ENCODE measurements around the gene KCNQ1. TPM values are rescaled to one million over a fixed set of nuclear protein-coding genes. Genes with fewer than 3 reads are reported as not detected.

Gene KCNQ1
- total and polyA plus RNA-seq, 9 of the 15 experiments (the other 6 are each of a cell fraction or from before 2014, with no cell fraction given) = 0.44 TPM; not detected in 8

GRCh38 chr11:2451336-2451735 lies 6.5 kb downstream of the KCNQ1 start:
- DNase-seq (ENCODE audit: extremely low read depth in 1 of 4, low spot score in 3 of 4) (no peak), ATAC-seq (no peak), FAIRE-seq (no peak)
- Histone ChIP-seq H3K27me3 (ENCODE audit: control insufficient read depth in 2 of 2, insufficient read depth in 2 of 2, low read length in 2 of 2) (peaks cover 8 to 62% of the 10 kb centered on the region in 2 experiments; a peak in 3 of 5 replicates), H3K9me3 (replicated peaks; ENCODE audit: control insufficient read depth, insufficient read depth, low read depth, low read length) (no peaks in the 10 kb centered on the region), H3K9ac (ENCODE audit: insufficient read depth in 1 of 2, low read depth in 2 of 2, low read length in 2 of 2) (no peak overlapping the region), H3K4me2 (ENCODE audit: insufficient read depth, low read length) (no peak overlapping the region), H3K79me2 (ENCODE audit: control insufficient read depth, insufficient read depth, low read length) (no peaks in the 10 kb centered on the region), H3K4me1 (replicated peaks in 1 of 2; ENCODE audit: control insufficient read depth in 2 of 2, insufficient read depth in 2 of 2, low read length in 2 of 2) (peaks cover 0 to 7% of the 10 kb centered on the region in 2 experiments; a peak in 1 of 5 replicates), H3K27ac (ENCODE audit: extremely low read depth, low read depth, low read length) (no peak overlapping the region), H3K36me3 (ENCODE audit: control insufficient read depth, insufficient read depth, low read length) (no peaks in the 10 kb centered on the region), H3K4me3 (no peak overlapping the region), H3K9me1 (ENCODE audit: control insufficient read depth, insufficient read depth, low read length) (no peaks in the 10 kb centered on the region), H4K20me1 (replicated peaks; ENCODE audit: control insufficient read depth, insufficient read depth, low read length) (peaks cover 6% of the 10 kb centered on the region; the same call in 1 of the 2 replicates), H2AFZ (ENCODE audit: low read depth, low read length) (no peak overlapping the region)
- WGBS (ENCODE audit: insufficient coverage, low coverage, missing lambda C conversion rate) = 1% methylated on average over 15 of the region's 15 CpGs
- intact Hi-C loops (cut with micrococcal nuclease) (no loop called here), in situ Hi-C loops (cut with MboI) (no loop called here)
- BruUV-seq (replicated peaks) = no TSS peak
- TF ChIP-seq BACH1 (tag; IDR thresholded peaks at IDR 0.05) (no peak), ATF4 (CRISPR knock-in tag; IDR thresholded peaks at IDR 0.05) (no peak), ZNF12 (CRISPR knock-in tag; IDR thresholded peaks at IDR 0.05) (no peak), ZNF316 (IDR thresholded peaks at IDR 0.05) (no peak)
- ChIA-PET CTCF (ENCODE audit: low intra/inter-chr PET ratio) (no interaction called here), POLR2A (no interaction called here)

- Histone ChIP-seq H3K4me2 (ENCODE audit: insufficient read depth, low read length) (no peak overlapping the region), H3K27me3 (ENCODE audit: control insufficient read depth in 2 of 2, insufficient read depth in 2 of 2, low read length in 2 of 2) (peaks cover 8 to 56% of the 10 kb centered on the region in 2 experiments; a peak in 3 of 5 replicates), H2AFZ (ENCODE audit: low read depth, low read length) (no peak overlapping the region), H3K9me1 (ENCODE audit: control insufficient read depth, insufficient read depth, low read length) (no peaks in the 10 kb centered on the region), H3K9me3 (replicated peaks; ENCODE audit: control insufficient read depth, insufficient read depth, low read depth, low read length) (no peaks in the 10 kb centered on the region), H4K20me1 (replicated peaks; ENCODE audit: control insufficient read depth, insufficient read depth, low read length) (peaks cover 6% of the 10 kb centered on the region; the same call in 1 of the 2 replicates), H3K27ac (ENCODE audit: extremely low read depth, low read depth, low read length) (no peak overlapping the region), H3K79me2 (ENCODE audit: control insufficient read depth, insufficient read depth, low read length) (no peaks in the 10 kb centered on the region), H3K4me3 (no peak overlapping the region), H3K4me1 (replicated peaks in 1 of 2; ENCODE audit: control insufficient read depth in 2 of 2, insufficient read depth in 2 of 2, low read length in 2 of 2) (peaks cover 0 to 7% of the 10 kb centered on the region in 2 experiments; a peak in 1 of 5 replicates), H3K36me3 (ENCODE audit: control insufficient read depth, insufficient read depth, low read length) (no peaks in the 10 kb centered on the region), H3K9ac (ENCODE audit: insufficient read depth in 1 of 2, low read depth in 2 of 2, low read length in 2 of 2) (no peak overlapping the region)
- DNase-seq (ENCODE audit: extremely low read depth in 1 of 4, low spot score in 3 of 4) = no peak
- FAIRE-seq = no peak
- in situ Hi-C loops (cut with MboI) = no loop called here
- ChIA-PET POLR2A (interaction anchor here (0.6 kb wide), 1 partner anchor 46 kb away, joined by 3 read pairs; no protein-coding TSS in a partner anchor), CTCF (ENCODE audit: low intra/inter-chr PET ratio) (no interaction called here)
- intact Hi-C loops (cut with micrococcal nuclease) = no loop called here
- ATAC-seq = no peak
- no TSS peak for BruUV-seq (replicated peaks)
- WGBS (ENCODE audit: insufficient coverage, low coverage, missing lambda C conversion rate) = 2% methylated on average over 6 of the region's 6 CpGs
- TF ChIP-seq JUN (IDR thresholded peaks at IDR 0.05; ENCODE audit: borderline replicate concordance, low read depth, low read length) (no peak), JUN (CRISPR knock-in tag; IDR thresholded peaks at IDR 0.05; ENCODE audit: borderline replicate concordance) (no peak), DPF2 (IDR thresholded peaks at IDR 0.05) (no peak), ILK (tag; IDR thresholded peaks at IDR 0.05; ENCODE audit: borderline replicate concordance, low read depth) (no peak), SMARCA5 (IDR thresholded peaks at IDR 0.05) (no peak), ZNF121 (CRISPR knock-in tag; conservative IDR thresholded peaks at IDR 0.05) (no peak), ZNF764 (CRISPR knock-in tag; IDR thresholded peaks at IDR 0.05; ENCODE audit: low read depth) (no peak), CBX1 (IDR thresholded peaks at IDR 0.05; ENCODE audit: low read depth) (no peak), FOXM1 (IDR thresholded peaks at IDR 0.05; ENCODE audit: low read depth) (no peak), FOXM1 (CRISPR knock-in tag; IDR thresholded peaks at IDR 0.05; ENCODE audit: low read depth) (no peak), THRB (CRISPR knock-in tag; conservative IDR thresholded peaks at IDR 0.05) (no peak), CBX2 (IDR thresholded peaks at IDR 0.05; ENCODE audit: insufficient read depth, low read length, poor library complexity, severe bottlenecking) (no peak)
These were observed 7.1 kb downstream of the KCNQ1 start for GRCh38 chr11:2451916-2452315.
